GM21515 (cell line): ENCODE data around the gene ACHE.
"Not testable (repeated sequence)": the region's sequence is repeated elsewhere in the genome, so short reads cannot be mapped to it uniquely, and the experiment has no call there.

ENCODE experiments used
- ATAC-seq: cut with Tn5 transposase; IDR thresholded peaks from one replicate; pipeline ENCODE4 v1.9.1; 2021; ENCODE audit not compliant: unreplicated experiment

The ACHE gene

GRCh38 chr7:100865938-100866728 is 29.6 kb downstream of the ACHE start:
- no peak for ATAC-seq

GRCh38 chr7:100865372-100865911 is 30.2 kb downstream of the ACHE start:
- ATAC-seq = no peak

- ATAC-seq = no peak
Measured at GRCh38 chr7:100864263-100864845, 31.3 kb downstream of the ACHE start.

GRCh38 chr7:100863406-100863950 is 32.2 kb downstream of the ACHE start:
- no peak for ATAC-seq

GRCh38 chr7:100861616-100861985 is 34.1 kb downstream of the ACHE start:
- ATAC-seq = no peak

- ATAC-seq = no peak
Measured at GRCh38 chr7:100860702-100861615, 34.7 kb downstream of the ACHE start.

GRCh38 chr7:100859856-100860255 is 35.8 kb downstream of the ACHE start:
- ATAC-seq = no peak

- ATAC-seq = no peak
Measured at GRCh38 chr7:100856871-100857282, 38.8 kb downstream of the ACHE start.

GRCh38 chr7:100855515-100855914 is 40.2 kb downstream of the ACHE start:
- ATAC-seq = no peak

- not testable (repeated sequence) for ATAC-seq
Measured at GRCh38 chr7:100854899-100855298, 40.8 kb downstream of the ACHE start.

- ATAC-seq = no peak
Measured at GRCh38 chr7:100854146-100854895, 41.4 kb downstream of the ACHE start.

- ATAC-seq = peak; percentile 89
Measured at GRCh38 chr7:100852048-100852872, 43.4 kb downstream of the ACHE start, which contains the start of gene SLC12A9. TSS of gene SLC12A9 (plus strand) at chr7:100852713. CDS start at chr7:100854198, 1,485 bp downstream.

GRCh38 chr7:100847360-100847759 is 48.3 kb downstream of the ACHE start:
- ATAC-seq = no peak

- ATAC-seq = no peak
Measured at GRCh38 chr7:100840470-100841100, 55.1 kb downstream of the ACHE start.
